DND-41 (cell line): ENCODE results near the gene ERBB4.

Experiments
- ATAC-seq: fragments of 200-7000 bp; cut with Tn5 transposase; 3 replicates; pipeline ENCODE4 v1.9.1; 2021; ENCODE audit warnings: low read depth; ENCODE audit not compliant: insufficient read depth
- DNase-seq: peaks from one replicate; pipeline ENCODE4 v3.0.0-alpha.2; 2020
- H2AFZ ChIP-seq: 2 replicates; pipeline ENCODE4 v1.6.0; 2012; ENCODE audit warnings: low read depth, low read length
- H3K27ac ChIP-seq: 2 replicates; pipeline ENCODE4 v1.5.1; 2012; ENCODE audit warnings: low read length, inconsistent platforms
- H3K27me3 ChIP-seq: fragments of 200-600 bp; sonication (generic); 2 replicates; pipeline ENCODE4 v1.6.0; 2012; ENCODE audit warnings: low read length, mild to moderate bottlenecking, inconsistent platforms; ENCODE audit not compliant: insufficient read depth, poor library complexity
- H3K36me3 ChIP-seq: 2 replicates; pipeline ENCODE4 v1.5.1; 2012; ENCODE audit warnings: low read length, inconsistent platforms; ENCODE audit not compliant: insufficient read depth
- H3K4me1 ChIP-seq: 2 replicates; pipeline ENCODE4 v1.5.1; 2012; ENCODE audit warnings: mild to moderate bottlenecking, low read length; ENCODE audit not compliant: insufficient read depth
- H3K4me2 ChIP-seq: 2 replicates; pipeline ENCODE4 v1.6.0; 2012; ENCODE audit warnings: mild to moderate bottlenecking, moderate library complexity, low read length, inconsistent platforms; ENCODE audit not compliant: insufficient read depth
- H3K4me3 ChIP-seq, 2 experiments: fragments of 200-600 bp in 1 of 2; shearing (Covaris generic) in 1 of 2; 2 replicates each; pipeline ENCODE4 v1.5.1; 2012 to 2016; ENCODE audit warnings: inconsistent platforms in 2 of 2, low read length in 2 of 2, mild to moderate bottlenecking in 2 of 2, low read depth in 1 of 2, moderate library complexity in 1 of 2
- H3K79me2 ChIP-seq: 2 replicates; pipeline ENCODE4 v1.6.0; 2012; ENCODE audit warnings: low read length, inconsistent platforms; ENCODE audit not compliant: insufficient read depth
- H3K9ac ChIP-seq: 2 replicates; pipeline ENCODE4 v1.6.0; 2012; ENCODE audit warnings: low read depth, mild to moderate bottlenecking, inconsistent platforms, low read length, moderate library complexity
- H3K9me3 ChIP-seq: 2 replicates; pipeline ENCODE4 v1.5.1; 2012; ENCODE audit warnings: low read length, moderate library complexity, mild to moderate bottlenecking, inconsistent platforms; ENCODE audit not compliant: insufficient read depth, severe bottlenecking
- H4K20me1 ChIP-seq: 2 replicates; pipeline ENCODE4 v1.6.0; 2012; ENCODE audit warnings: low read length; ENCODE audit not compliant: insufficient read depth
- EZH2 ChIP-seq: IDR thresholded peaks from 3 replicates; pipeline ENCODE4 v1.6.1; 2012; ENCODE audit warnings: borderline replicate concordance, low read depth, mild to moderate bottlenecking, moderate library complexity, low read length, inconsistent platforms; ENCODE audit not compliant: severe bottlenecking
- TF ChIP-seq, protein P1 (sequence below): IDR thresholded peaks from 2 replicates; pipeline ENCODE4 v1.5.1; 2012; ENCODE audit warnings: borderline replicate concordance, low read length, moderate library complexity, mild to moderate bottlenecking; ENCODE audit not compliant: poor library complexity, severe bottlenecking; ENCODE audit errors: extremely low read depth

Gene ERBB4

DNA sequence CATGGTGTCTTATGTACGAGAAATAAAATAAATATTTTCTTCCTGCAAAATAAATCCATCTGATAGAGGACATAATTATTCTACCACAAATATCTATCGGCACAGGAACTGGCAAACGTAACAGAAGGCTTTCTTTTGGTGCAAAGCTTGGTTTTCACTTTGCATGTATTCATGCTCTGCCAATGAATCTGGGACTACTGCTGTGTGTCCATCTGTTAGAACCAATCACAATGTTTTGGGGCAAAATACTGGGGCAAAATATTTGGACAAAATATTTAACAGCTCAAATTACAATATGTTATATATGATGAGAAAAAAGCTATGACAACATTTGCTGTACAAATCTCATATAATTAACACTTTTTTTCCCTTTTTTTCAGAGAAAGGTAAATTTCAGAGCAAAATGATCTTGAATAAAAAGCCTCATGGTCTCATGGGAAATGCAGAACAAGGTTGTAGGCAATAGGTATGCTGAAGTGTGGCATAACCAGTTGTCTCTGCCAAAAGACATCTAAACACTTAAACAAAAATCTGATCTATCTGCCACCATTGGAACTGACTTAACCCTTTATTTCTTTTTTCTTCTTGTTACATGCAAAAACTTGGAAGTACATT is 1059.0 kb downstream of the ERBB4 start:
- DNase-seq: no peak

DNA sequence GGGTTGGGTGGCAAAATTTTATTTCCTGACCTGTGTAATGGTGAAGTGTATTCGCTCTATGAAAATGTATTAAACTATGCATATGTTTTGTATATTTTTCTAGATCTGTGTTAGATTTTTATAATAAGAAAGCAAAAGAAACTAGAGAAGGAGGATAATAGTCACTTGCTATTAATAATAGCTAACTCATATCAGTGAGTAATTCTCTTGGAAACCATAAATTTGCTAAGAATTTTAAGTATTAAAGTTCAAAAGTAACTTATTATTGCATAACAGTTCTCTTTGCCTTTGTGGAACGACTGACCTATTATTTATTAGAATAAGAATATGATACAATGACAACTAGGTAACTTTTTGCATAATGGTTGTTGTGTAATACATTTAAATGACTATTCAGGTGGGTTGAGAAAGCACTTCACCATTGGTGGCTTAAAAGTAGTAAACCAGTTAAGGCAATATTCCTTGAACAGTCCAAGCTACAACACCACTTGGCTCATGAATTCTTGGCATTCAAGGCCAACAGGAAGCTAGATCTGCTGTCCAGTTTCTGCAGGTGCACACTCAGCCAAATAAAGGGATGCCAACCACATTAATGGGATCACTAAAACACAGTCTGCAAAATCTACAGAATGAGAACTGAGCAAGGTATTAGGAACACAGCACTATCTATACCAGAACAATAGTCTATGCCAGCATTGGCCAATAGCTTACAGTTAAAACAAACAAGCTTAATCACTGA is 1060.9 kb downstream of the ERBB4 start:
- Histone ChIP-seq H2AFZ (no peak overlapping the region), H3K9me3 (no peaks in the 10 kb centered on the region), H3K36me3 (no peaks in the 10 kb centered on the region), H3K4me2 (no peak overlapping the region), H3K27ac (no peak overlapping the region), H3K27me3 (no peaks in the 10 kb centered on the region), H4K20me1 (no peaks in the 10 kb centered on the region), H3K79me2 (no peaks in the 10 kb centered on the region), H3K4me1 (no peaks in the 10 kb centered on the region), H3K9ac (no peak overlapping the region), H3K4me3 (no peak overlapping the region)
- TF ChIP-seq, protein P1, sequence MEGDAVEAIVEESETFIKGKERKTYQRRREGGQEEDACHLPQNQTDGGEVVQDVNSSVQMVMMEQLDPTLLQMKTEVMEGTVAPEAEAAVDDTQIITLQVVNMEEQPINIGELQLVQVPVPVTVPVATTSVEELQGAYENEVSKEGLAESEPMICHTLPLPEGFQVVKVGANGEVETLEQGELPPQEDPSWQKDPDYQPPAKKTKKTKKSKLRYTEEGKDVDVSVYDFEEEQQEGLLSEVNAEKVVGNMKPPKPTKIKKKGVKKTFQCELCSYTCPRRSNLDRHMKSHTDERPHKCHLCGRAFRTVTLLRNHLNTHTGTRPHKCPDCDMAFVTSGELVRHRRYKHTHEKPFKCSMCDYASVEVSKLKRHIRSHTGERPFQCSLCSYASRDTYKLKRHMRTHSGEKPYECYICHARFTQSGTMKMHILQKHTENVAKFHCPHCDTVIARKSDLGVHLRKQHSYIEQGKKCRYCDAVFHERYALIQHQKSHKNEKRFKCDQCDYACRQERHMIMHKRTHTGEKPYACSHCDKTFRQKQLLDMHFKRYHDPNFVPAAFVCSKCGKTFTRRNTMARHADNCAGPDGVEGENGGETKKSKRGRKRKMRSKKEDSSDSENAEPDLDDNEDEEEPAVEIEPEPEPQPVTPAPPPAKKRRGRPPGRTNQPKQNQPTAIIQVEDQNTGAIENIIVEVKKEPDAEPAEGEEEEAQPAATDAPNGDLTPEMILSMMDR: no peak
- no peak for TF ChIP-seq EZH2
- no peak for DNase-seq
- ATAC-seq: no peak

More for the DNA sequence above, 1059.0 kb downstream of the ERBB4 start:
- no peaks in the 10 kb centered on the region for H3K9me3 ChIP-seq
- no peak overlapping the region for H3K27ac ChIP-seq
- no peak overlapping the region for H2AFZ ChIP-seq
- no peaks in the 10 kb centered on the region for H4K20me1 ChIP-seq
- TF ChIP-seq EZH2: no peak
- TF ChIP-seq, protein P1: no peak
- H3K4me1 ChIP-seq: no peaks in the 10 kb centered on the region
- no peak overlapping the region for H3K4me2 ChIP-seq
- H3K36me3 ChIP-seq: no peaks in the 10 kb centered on the region
- no peak for ATAC-seq
- no peaks in the 10 kb centered on the region for H3K79me2 ChIP-seq
- H3K4me3 ChIP-seq: no peak overlapping the region
- no peaks in the 10 kb centered on the region for H3K27me3 ChIP-seq
- H3K9ac ChIP-seq: no peak overlapping the region

DNA sequence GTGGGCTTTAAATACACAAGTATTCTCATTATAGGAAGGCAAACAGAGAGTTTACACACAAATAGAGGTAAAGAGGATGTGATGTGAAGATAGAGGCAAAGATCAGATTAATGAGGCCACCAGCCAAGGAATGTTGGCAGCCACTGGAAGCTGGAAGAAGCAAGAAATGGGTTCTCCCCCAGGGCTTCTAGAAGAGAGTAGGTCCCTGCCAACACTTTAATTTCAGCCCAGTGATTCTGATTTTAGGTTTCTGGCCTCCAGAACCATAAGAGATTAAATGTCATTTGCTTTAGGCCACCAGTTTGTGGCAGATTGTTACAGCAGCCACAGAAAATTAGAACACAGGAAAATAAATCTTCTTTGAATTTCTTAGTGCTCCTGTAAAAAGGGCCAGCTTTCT is 1065.5 kb downstream of the ERBB4 start:
- H3K36me3 ChIP-seq: no peaks in the 10 kb centered on the region
- no peaks in the 10 kb centered on the region for H3K4me1 ChIP-seq
- no peak for TF ChIP-seq EZH2
- TF ChIP-seq, protein P1: no peak
- H3K4me2 ChIP-seq: no peak overlapping the region
- DNase-seq: no peak
- no peak overlapping the region for H3K27ac ChIP-seq
- ATAC-seq: no peak
- H3K27me3 ChIP-seq: no peaks in the 10 kb centered on the region
- no peak overlapping the region for H3K9ac ChIP-seq
- H2AFZ ChIP-seq: no peak overlapping the region
- no peaks in the 10 kb centered on the region for H3K9me3 ChIP-seq
- no peak overlapping the region for H3K4me3 ChIP-seq
- H3K79me2 ChIP-seq: no peaks in the 10 kb centered on the region
- H4K20me1 ChIP-seq: no peaks in the 10 kb centered on the region
